HCEC 1CT (cell line): ENCODE data around the gene IFT122.

Source experiments
- DNase-seq: peaks from one replicate; pipeline ENCODE4 v3.0.0-alpha.2; 2017

The IFT122 gene

GRCh38 chr3:129519896-129520715 lies 80.1 kb downstream of the IFT122 start:
- no peak for DNase-seq

- DNase-seq: no peak
These were observed 80.9 kb downstream of the IFT122 start for GRCh38 chr3:129520960-129521359.

- no peak for DNase-seq
These were observed 81.6 kb downstream of the IFT122 start for GRCh38 chr3:129521611-129522010.

GRCh38 chr3:129522953-129523352 lies 82.9 kb downstream of the IFT122 start:
- DNase-seq: no peak

GRCh38 chr3:129524081-129524480 lies 84.1 kb downstream of the IFT122 start:
- no peak for DNase-seq

GRCh38 chr3:129525341-129525968 lies 85.4 kb downstream of the IFT122 start:
- DNase-seq: peak; percentile 56

- no peak for DNase-seq
These were observed 86.3 kb downstream of the IFT122 start for GRCh38 chr3:129526121-129526900.

- DNase-seq: no peak
These were observed 87.2 kb downstream of the IFT122 start for GRCh38 chr3:129527262-129527661.

- no peak for DNase-seq
These were observed 88.6 kb downstream of the IFT122 start, which contains the start of gene RHO for GRCh38 chr3:129528589-129529100. Gene RHO (plus strand): TSS chr3:129528639. CDS start chr3:129528734, 95 bp downstream.

GRCh38 chr3:129529436-129530210 lies 89.6 kb downstream of the IFT122 start:
- no peak for DNase-seq

GRCh38 chr3:129530251-129530791 lies 90.3 kb downstream of the IFT122 start:
- DNase-seq: no peak

GRCh38 chr3:129530821-129531220 lies 90.8 kb downstream of the IFT122 start:
- DNase-seq: no peak

- DNase-seq: no peak
These were observed 91.7 kb downstream of the IFT122 start for GRCh38 chr3:129531699-129532098.

- no peak for DNase-seq
These were observed 92.2 kb downstream of the IFT122 start for GRCh38 chr3:129532261-129532660.

GRCh38 chr3:129533406-129533805 lies 93.4 kb downstream of the IFT122 start:
- DNase-seq: no peak

- no peak for DNase-seq
These were observed 94.5 kb downstream of the IFT122 start for GRCh38 chr3:129534428-129535027.

- no peak for DNase-seq
These were observed 95.1 kb downstream of the IFT122 start for GRCh38 chr3:129535075-129535474.

GRCh38 chr3:129536374-129536667 lies 96.3 kb downstream of the IFT122 start:
- no peak for DNase-seq

GRCh38 chr3:129536804-129537203 lies 96.8 kb downstream of the IFT122 start:
- DNase-seq: no peak

GRCh38 chr3:129539206-129539605 lies 99.2 kb downstream of the IFT122 start:
- no peak for DNase-seq

- no peak for DNase-seq
These were observed 100.9 kb downstream of the IFT122 start for GRCh38 chr3:129540776-129541516.
